ENCODE measurements around the gene USH1G. TPM values are rescaled to one million over a fixed set of nuclear protein-coding genes. Genes with fewer than 3 reads are reported as not detected.

USH1G gene
- total RNA-seq, 4 donors from 2014 or later = 1.1 to 3.7 (median 1.9) TPM

- Histone ChIP-seq H3K4me1 (no peaks in the 10 kb centered on the region), H3K4me3 (no peak overlapping the region), H3K9me3 (no peaks in the 10 kb centered on the region), H3K27me3 (peaks cover 16% of the 10 kb centered on the region), H3K27ac (no peak overlapping the region), H3K36me3 (no peaks in the 10 kb centered on the region)
- no peak for DNase-seq (ENCODE audit: low spot score in 2 of 2)
- TF ChIP-seq POLR2AphosphoS5 (IDR thresholded peaks at IDR 0.05) = no peak
- TF ChIP-seq, protein P1, sequence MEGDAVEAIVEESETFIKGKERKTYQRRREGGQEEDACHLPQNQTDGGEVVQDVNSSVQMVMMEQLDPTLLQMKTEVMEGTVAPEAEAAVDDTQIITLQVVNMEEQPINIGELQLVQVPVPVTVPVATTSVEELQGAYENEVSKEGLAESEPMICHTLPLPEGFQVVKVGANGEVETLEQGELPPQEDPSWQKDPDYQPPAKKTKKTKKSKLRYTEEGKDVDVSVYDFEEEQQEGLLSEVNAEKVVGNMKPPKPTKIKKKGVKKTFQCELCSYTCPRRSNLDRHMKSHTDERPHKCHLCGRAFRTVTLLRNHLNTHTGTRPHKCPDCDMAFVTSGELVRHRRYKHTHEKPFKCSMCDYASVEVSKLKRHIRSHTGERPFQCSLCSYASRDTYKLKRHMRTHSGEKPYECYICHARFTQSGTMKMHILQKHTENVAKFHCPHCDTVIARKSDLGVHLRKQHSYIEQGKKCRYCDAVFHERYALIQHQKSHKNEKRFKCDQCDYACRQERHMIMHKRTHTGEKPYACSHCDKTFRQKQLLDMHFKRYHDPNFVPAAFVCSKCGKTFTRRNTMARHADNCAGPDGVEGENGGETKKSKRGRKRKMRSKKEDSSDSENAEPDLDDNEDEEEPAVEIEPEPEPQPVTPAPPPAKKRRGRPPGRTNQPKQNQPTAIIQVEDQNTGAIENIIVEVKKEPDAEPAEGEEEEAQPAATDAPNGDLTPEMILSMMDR (IDR thresholded peaks at IDR 0.05) = no peak
- no peak for TF ChIP-seq POLR2A (IDR thresholded peaks at IDR 0.05)
- TF ChIP-seq EP300 (IDR thresholded peaks at IDR 0.05) = no peak
- WGBS = 65% methylated on average over 22 of the region's 32 CpGs
Observed at GRCh38 chr17:74951680-74952421, 28.8 kb upstream of the USH1G start.

GRCh38 chr17:74951065-74951464, 28.0 kb upstream of the USH1G start:
- 55% methylated on average over 2 of the region's 3 CpGs for WGBS
- H3K4me3 ChIP-seq = no peak overlapping the region

DNA sequence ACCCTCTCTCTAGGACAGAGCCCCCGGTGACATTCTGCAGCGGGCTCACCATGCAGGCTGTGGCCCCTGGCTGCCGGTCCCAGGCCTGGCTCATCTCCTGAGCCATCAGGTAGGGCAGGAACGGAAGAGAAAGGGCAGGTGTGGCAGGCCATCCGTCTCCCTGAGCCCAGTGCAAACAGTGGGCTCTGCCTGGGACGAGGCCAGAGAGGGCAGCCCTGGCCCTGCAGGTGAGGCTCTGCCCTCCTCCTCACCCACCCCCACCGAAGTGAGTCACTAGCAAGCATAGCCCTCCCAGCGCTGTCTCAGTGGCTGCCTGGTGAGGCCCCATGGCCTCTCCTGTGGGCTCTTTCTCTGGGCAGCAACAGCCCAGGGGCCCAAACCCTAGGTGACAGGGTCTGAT, 27.2 kb upstream of the USH1G start:
- Histone ChIP-seq H3K9me3 (no peaks in the 10 kb centered on the region), H3K4me3 (no peak overlapping the region), H3K4me1 (no peaks in the 10 kb centered on the region), H3K36me3 (no peaks in the 10 kb centered on the region), H3K27ac (no peak overlapping the region), H3K27me3 (peaks cover 22% of the 10 kb centered on the region)
- WGBS = no CpG with 5 or more reads among the region's 8 CpGs
- no peak for TF ChIP-seq POLR2A (IDR thresholded peaks at IDR 0.05)
- no peak for TF ChIP-seq EP300 (IDR thresholded peaks at IDR 0.05)
- TF ChIP-seq, protein P1 (IDR thresholded peaks at IDR 0.05) = no peak
- no peak for TF ChIP-seq POLR2AphosphoS5 (IDR thresholded peaks at IDR 0.05)
- no peak for DNase-seq (ENCODE audit: low spot score in 2 of 2)

More at GRCh38 chr17:74951065-74951464, 28.0 kb upstream of the USH1G start:
- Histone ChIP-seq H3K9me3 (no peaks in the 10 kb centered on the region), H3K27me3 (peaks cover 22% of the 10 kb centered on the region), H3K36me3 (no peaks in the 10 kb centered on the region), H3K27ac (no peak overlapping the region), H3K4me1 (no peaks in the 10 kb centered on the region)
- TF ChIP-seq, protein P1 (IDR thresholded peaks at IDR 0.05) = no peak
- TF ChIP-seq POLR2A (IDR thresholded peaks at IDR 0.05) (no peak), EP300 (IDR thresholded peaks at IDR 0.05) (no peak), POLR2AphosphoS5 (IDR thresholded peaks at IDR 0.05) (no peak)
- no peak for DNase-seq (ENCODE audit: low spot score in 2 of 2)

- Histone ChIP-seq H3K27ac (no peak overlapping the region), H3K4me3 (no peak overlapping the region), H3K27me3 (peaks cover 22% of the 10 kb centered on the region), H3K36me3 (no peaks in the 10 kb centered on the region), H3K4me1 (no peaks in the 10 kb centered on the region), H3K9me3 (no peaks in the 10 kb centered on the region)
- TF ChIP-seq, protein P1 (IDR thresholded peaks at IDR 0.05) = no peak
- no peak for TF ChIP-seq POLR2A (IDR thresholded peaks at IDR 0.05)
- no peak for TF ChIP-seq EP300 (IDR thresholded peaks at IDR 0.05)
- TF ChIP-seq POLR2AphosphoS5 (IDR thresholded peaks at IDR 0.05) = no peak
- DNase-seq (ENCODE audit: low spot score in 2 of 2) = no peak
- WGBS = 72% methylated on average over 3 of the region's 12 CpGs
Observed at GRCh38 chr17:74949455-74950115, 26.5 kb upstream of the USH1G start.

DNA sequence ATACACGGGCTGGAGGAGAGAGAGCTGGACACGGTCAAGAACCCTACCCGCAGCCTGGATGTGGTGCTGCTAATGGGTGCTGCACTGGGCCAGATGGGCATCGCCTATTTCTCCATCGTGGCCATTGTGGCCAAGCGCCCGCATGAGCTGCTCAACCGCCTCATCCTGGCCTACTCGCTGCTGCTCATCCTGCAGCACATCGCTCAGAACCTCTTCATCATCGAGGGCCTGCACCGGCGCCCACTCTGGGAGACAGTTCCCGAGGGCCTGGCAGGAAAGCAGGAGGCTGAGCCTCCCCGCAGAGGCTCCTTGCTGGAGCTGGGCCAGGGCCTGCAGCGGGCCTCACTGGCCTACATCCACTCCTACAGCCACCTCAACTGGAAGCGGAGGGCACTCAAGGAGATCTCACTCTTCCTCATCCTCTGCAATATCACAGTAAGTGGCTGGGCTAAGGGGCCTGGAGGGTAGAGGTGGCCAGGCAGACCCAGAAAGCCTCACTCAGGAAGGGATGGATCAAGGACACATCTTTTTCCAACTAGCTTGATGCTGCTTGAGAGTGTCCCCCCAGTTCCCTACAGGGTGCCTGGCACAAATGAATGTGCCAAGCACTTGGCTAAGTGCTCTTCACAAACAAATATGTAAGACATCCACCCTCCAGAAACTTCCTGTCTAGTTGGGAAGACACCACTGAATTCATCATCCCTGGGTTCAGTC, 24.1 kb upstream of the USH1G start:
- H3K9me3 ChIP-seq = no peaks in the 10 kb centered on the region
- no peak overlapping the region for H3K27ac ChIP-seq
- no peaks in the 10 kb centered on the region for H3K36me3 ChIP-seq
- WGBS = 100% methylated on average over 3 of the region's 17 CpGs
- H3K4me3 ChIP-seq = no peak overlapping the region
- no peak for DNase-seq (ENCODE audit: low spot score in 2 of 2)
- TF ChIP-seq POLR2AphosphoS5 (IDR thresholded peaks at IDR 0.05) = no peak
- no peak for TF ChIP-seq POLR2A (IDR thresholded peaks at IDR 0.05)
- TF ChIP-seq, protein P1 (IDR thresholded peaks at IDR 0.05) = no peak
- no peak for TF ChIP-seq EP300 (IDR thresholded peaks at IDR 0.05)
- H3K27me3 ChIP-seq = peaks cover 26% of the 10 kb centered on the region
- H3K4me1 ChIP-seq = peaks cover 4% of the 10 kb centered on the region
